ENCODE data around the gene CTTNBP2.

Gene CTTNBP2

DNA sequence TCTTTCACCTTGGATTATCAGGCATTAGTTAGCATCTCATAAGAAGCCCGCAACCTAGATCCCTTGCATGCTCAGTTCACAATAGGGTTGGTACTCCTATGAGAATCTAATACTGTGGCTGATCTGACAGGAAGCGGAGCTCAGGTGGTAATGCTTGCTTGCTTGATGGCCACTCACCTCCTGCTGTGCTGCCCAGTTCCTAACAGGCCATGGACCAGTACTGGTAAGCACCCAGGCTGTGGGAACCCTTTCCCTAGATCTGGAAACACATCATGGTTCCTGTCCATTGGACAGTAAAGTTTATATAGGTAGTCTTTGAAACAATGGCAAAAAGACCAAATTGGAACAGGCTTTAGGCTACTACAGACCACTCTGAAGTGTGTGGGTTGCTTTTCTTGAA, 9.4 kb upstream of the CTTNBP2 start:
- H3K4me3 Mint-ChIP-seq: no peak overlapping the region
- H3K27ac Mint-ChIP-seq: no peak overlapping the region
- no peaks in the 10 kb centered on the region for H3K4me1 Mint-ChIP-seq
- ATAC-seq: no peak
- DNase-seq: no peak
- no peaks in the 10 kb centered on the region for H3K27me3 Mint-ChIP-seq
- no peaks in the 10 kb centered on the region for H3K9me3 Mint-ChIP-seq

DNA sequence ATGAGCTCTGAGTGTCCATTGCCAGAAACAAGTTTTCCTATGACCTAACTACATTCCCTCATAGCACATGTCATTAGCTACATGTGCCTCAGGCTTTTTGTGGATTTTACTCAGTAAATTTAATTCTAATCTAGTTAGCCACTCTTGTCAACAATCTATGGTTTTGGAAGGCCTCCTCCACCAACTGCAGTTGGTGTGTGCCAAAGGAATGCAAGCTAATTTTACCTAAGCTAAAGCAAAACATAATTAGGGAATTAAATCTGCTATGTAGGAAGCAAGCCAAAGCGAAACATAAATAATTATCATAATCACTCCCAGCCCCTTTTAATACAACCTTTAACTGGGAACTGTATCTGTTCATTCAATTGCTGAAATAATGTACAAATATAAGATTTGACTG, 3.5 kb upstream of the CTTNBP2 start:
- Mint-ChIP-seq H3K4me1 (peaks cover 24% of the 10 kb centered on the region), H3K9me3 (no peaks in the 10 kb centered on the region), H3K27me3 (peaks cover 37% of the 10 kb centered on the region), H3K27ac (no peak overlapping the region), H3K4me3 (no peak overlapping the region)
- ATAC-seq (no peak), DNase-seq (no peak)

GRCh38 chr7:117875566-117875965, 2.3 kb upstream of the CTTNBP2 start:
- DNase-seq: no peak
- Mint-ChIP-seq H3K9me3 (no peaks in the 10 kb centered on the region), H3K4me3 (no peak overlapping the region), H3K27ac (no peak overlapping the region), H3K27me3 (peaks cover 44% of the 10 kb centered on the region), H3K4me1 (peaks cover 25% of the 10 kb centered on the region)
- ATAC-seq: no peak

DNA sequence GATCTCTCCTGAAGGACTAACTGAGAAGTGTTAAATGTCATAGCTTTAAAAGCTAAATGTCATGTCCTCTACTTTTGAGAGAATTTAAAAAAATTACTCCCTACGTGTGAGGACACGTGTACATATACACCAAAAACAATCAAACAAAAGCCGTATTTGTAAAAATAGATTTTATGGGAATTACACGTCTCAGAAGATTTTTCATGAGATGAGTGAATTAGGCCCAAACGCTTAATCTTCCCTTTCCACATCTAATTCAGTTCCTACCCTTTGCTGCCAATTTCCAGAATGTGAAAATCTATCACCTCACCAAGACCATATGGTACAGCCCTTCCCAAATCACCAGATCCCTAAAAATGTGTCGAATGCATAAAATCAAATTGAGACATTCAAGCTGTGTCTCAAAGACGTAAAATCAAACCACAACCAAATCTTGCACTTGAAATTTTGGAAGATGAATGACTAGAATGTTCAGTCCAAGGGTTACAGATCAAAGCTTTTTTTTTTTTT, 1.0 kb upstream of the CTTNBP2 start:
- no peak overlapping the region for H3K27ac Mint-ChIP-seq

DNA sequence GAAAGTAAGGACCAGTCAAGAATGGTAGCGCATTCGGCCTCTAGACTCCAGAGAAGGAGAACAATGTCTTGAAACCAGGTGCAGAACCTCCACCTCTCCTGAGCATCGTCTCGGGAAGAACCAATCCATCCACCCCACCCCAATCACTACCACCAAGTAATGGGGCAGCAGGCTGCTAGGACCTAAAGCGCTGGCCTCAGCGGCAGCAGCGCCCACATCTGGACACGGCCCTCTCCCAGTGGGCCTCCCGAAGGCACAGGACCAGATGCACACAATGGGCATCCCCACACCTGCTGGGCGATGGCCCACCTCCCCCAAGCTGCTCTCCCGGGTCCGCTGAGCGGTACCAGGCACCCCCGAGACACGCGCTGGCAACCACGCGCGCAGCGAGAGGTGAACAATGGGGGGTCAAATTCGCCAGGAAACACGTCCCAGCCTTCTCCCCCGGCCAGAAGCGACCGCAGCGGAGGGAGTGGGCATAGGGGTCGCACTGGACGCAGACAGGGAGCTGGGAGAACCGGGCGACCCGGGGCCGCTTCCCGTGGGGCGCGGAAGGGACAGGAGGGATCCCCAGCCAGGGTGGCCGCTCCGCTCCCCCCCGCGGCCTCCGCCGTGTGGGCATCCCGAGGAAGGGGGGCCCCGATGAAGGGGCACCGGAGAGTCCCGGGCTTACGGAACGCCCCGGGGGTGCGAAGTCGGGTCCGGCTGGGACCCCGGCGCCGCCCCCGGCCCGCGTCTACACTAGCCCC, 506 bp downstream of the CTTNBP2 start:
- Mint-ChIP-seq H3K9me3 (no peaks in the 10 kb centered on the region), H3K27ac (no peak overlapping the region), H3K27me3 (peaks cover 56% of the 10 kb centered on the region), H3K4me3 (peak overlapping the region; percentile 15 to 34), H3K4me1 (peaks cover 25% of the 10 kb centered on the region)
- no peak for DNase-seq
- ATAC-seq: peak; percentile 62

More for the DNA sequence above, 1.0 kb upstream of the CTTNBP2 start:
- no peaks in the 10 kb centered on the region for H3K9me3 Mint-ChIP-seq
- ATAC-seq (no peak), DNase-seq (no peak)
- H3K4me1 Mint-ChIP-seq: peaks cover 25% of the 10 kb centered on the region
- peak overlapping the region; percentile 54 to 62 for H3K4me3 Mint-ChIP-seq
- peaks cover 54% of the 10 kb centered on the region for H3K27me3 Mint-ChIP-seq

DNA sequence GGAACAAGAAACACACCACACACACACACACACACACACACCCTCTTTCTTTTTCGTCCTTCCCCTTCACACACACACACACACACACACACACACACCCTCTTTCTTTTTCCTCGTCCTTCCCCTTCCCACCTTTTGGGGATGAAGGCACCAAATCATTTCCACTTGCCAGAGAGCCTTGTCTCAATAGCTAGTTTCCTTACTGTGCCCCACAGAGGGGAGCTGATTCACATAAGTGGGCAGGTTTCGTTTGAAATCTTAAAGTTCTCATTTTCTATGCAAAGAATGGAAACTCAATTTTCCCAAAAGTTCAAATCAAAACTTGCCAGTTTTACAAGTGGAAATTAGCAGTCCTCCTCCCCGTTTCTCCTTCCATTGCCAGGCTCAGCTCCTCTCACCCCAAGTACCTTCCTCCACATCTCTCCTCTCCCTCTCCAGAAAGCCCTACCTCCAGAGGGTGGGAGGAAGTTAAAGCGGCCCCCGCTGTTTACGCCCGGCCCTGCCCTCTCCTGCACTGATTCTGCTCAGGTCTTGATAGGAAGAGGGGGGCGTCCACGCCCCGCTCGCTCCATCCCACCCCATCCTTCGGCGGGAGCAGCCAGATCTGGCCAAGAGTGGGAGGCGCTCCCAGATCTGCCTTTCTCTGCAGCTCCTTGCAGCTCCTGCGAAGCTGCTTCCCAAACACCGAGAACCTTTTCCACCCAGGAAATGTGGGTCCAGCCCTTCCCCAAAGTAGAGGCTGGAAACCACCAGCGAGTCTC, 1.3 kb downstream of the CTTNBP2 start:
- H3K4me3 Mint-ChIP-seq: peak overlapping the region; percentile 15 to 34
- no peak overlapping the region for H3K27ac Mint-ChIP-seq
- peak; percentile 46 for ATAC-seq
- peaks cover 59% of the 10 kb centered on the region for H3K27me3 Mint-ChIP-seq
- no peaks in the 10 kb centered on the region for H3K9me3 Mint-ChIP-seq
- no peak for DNase-seq
- H3K4me1 Mint-ChIP-seq: peaks cover 25% of the 10 kb centered on the region

DNA sequence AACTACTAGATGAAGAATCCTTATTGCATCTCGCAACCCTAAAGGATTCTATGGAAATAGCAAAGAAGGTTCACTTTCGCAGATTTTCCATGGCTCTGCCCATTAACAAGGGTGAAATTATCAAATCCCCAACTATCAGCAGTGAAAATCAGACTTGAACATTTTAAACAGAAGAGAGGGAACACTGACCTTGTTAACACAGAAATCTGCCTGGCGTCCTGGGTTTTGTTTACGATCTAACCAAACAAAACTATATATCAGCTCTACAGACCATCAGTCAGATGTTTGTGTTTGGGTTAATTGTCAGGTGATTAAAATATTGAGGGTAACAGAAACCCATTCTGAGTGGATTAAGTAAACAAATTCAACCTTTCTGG, 1.9 kb downstream of the CTTNBP2 start:
- no peak overlapping the region for H3K4me3 Mint-ChIP-seq

DNA sequence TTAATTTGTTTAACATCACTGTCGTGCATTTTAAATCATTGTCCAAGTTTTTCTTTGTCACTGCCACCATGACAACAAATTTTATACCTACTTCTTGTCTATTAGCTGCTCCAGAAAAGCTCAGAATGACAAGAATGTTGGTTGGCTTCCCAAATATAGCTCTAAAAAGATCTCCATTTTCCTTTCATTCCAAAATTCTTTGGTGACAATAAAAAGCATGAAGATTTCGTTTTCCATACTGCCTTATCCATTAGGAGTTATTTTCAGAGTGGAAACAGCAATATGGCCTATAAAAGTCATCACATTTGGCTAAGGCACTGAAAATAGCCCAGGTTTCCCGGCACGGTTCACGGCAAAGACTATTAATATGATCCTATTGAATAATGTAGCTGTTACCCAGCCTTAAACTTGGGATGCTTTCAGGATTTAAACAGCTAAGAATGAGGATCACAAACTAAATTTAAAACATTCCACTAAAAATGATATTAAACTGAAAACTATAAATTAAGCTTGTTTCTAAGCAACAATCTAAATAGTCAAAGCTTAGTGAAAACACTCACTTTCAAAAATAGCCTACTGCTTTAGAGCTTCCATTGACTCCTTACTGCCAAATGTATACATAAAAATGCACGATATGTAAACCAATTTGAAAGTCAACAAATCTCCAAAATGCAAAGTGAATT, 2.7 kb downstream of the CTTNBP2 start:
- Mint-ChIP-seq H3K4me1 (peaks cover 25% of the 10 kb centered on the region), H3K27me3 (peaks cover 65% of the 10 kb centered on the region), H3K27ac (no peak overlapping the region), H3K4me3 (no peak overlapping the region), H3K9me3 (no peaks in the 10 kb centered on the region)
- ATAC-seq (no peak), DNase-seq (no peak)

More for the DNA sequence above, 1.9 kb downstream of the CTTNBP2 start:
- H3K27me3 Mint-ChIP-seq: peaks cover 64% of the 10 kb centered on the region
- H3K27ac Mint-ChIP-seq: no peak overlapping the region
- H3K9me3 Mint-ChIP-seq: no peaks in the 10 kb centered on the region
- no peak for ATAC-seq
- peaks cover 25% of the 10 kb centered on the region for H3K4me1 Mint-ChIP-seq
- no peak for DNase-seq

DNA sequence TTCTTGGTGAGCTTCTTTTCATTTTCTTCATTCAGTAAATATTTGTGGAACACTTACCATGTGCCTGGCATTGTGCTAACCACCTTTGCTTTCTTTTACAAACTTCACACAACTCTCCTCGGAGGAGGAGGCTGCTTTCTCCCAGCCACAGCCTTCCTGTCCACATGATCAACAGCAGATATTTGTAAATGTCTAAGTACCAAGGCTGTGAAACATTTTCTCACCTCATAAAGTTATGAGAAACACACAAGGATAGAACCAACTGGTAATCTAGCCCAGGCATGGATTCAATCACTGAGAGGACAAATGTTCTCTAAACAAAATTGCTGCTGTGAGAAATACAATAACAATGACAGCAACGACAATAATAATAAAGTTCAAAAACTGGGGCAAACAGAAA, 3.9 kb downstream of the CTTNBP2 start:
- H3K27me3 Mint-ChIP-seq: peaks cover 54% of the 10 kb centered on the region
- no peak overlapping the region for H3K4me3 Mint-ChIP-seq
- DNase-seq (no peak), ATAC-seq (no peak)
- peaks cover 21% of the 10 kb centered on the region for H3K4me1 Mint-ChIP-seq
- H3K9me3 Mint-ChIP-seq: no peaks in the 10 kb centered on the region
- peak overlapping the region in 1 of 2 donors; percentile 64 for H3K27ac Mint-ChIP-seq

DNA sequence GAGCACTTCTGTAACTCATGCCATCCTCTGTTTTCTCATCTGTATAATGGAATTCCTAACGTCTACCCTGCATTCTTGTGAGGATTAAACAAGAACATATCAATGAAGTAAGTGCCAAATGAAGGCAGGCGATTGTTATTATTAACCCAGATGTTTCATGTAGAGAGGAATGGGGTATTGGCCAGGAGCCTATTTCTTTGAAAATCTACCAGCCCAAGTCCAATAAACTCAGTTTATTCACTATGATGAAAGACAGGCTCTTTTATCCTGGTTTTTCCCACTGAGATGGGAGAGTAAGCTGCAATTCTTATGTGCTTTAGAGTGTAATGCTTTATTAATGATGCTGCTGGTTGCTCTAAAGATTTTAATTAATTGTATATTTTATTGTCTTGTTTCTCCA, 9.6 kb downstream of the CTTNBP2 start:
- DNase-seq (no peak), ATAC-seq (no peak)
- no peak overlapping the region for H3K4me3 Mint-ChIP-seq
- H3K9me3 Mint-ChIP-seq: peaks cover 0 to 4% of the 10 kb centered on the region in 2 donors
- H3K4me1 Mint-ChIP-seq: no peaks in the 10 kb centered on the region
- no peak overlapping the region for H3K27ac Mint-ChIP-seq
- H3K27me3 Mint-ChIP-seq: peaks cover 25% of the 10 kb centered on the region

DNA sequence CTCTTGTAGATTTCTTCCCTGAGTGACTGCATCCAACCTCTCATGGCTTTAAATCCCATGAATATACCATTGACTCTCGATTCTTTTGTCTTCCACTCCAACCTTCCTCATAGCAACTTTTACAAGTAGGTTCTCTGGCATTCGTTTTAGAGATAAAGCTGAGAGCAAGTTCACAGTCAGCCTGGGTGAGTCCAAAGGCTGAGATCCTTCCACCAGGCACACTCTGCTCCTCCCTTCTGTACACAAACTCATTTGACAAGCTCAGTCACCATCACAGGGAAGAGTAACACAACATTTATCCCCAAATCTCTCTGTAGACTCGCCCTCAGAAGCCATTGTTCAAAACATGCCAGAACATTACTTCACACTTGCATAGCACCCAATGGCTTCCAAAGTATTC, 10.9 kb downstream of the CTTNBP2 start:
- ATAC-seq: no peak
- Mint-ChIP-seq H3K4me3 (no peak overlapping the region), H3K27me3 (peaks cover 25% of the 10 kb centered on the region), H3K4me1 (no peaks in the 10 kb centered on the region), H3K27ac (no peak overlapping the region), H3K9me3 (peaks cover 0 to 4% of the 10 kb centered on the region in 2 donors)
- no peak for DNase-seq

GRCh38 chr7:117859246-117859812, 13.9 kb downstream of the CTTNBP2 start:
- Mint-ChIP-seq H3K27me3 (peaks cover 18% of the 10 kb centered on the region), H3K27ac (no peak overlapping the region)
- no peak for ATAC-seq

DNA sequence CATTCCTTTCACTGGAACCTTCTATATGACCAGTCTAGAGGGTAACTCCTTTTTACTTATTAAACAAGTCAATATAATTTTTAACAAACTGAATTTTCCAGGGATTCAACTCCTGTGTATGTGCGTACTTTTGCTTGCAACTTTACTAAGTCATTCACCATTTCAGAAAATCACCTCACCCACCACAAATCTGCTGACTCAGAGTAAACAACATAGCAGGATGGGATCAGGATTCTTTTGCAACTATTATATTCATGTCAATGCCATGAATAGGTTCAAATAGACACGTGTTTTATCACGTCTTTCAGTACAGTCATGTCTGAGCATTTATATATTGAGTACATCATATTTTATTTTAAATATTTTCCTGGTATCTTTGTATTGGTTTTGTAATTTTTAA, 14.5 kb downstream of the CTTNBP2 start:
- H3K9me3 Mint-ChIP-seq: peaks cover 0 to 4% of the 10 kb centered on the region in 2 donors
- DNase-seq: no peak
- no peak overlapping the region for H3K27ac Mint-ChIP-seq
- no peaks in the 10 kb centered on the region for H3K4me1 Mint-ChIP-seq
- H3K4me3 Mint-ChIP-seq: no peak overlapping the region
- peaks cover 18% of the 10 kb centered on the region for H3K27me3 Mint-ChIP-seq
- ATAC-seq: no peak

More at GRCh38 chr7:117859246-117859812, 13.9 kb downstream of the CTTNBP2 start:
- peaks cover 0 to 4% of the 10 kb centered on the region in 2 donors for H3K9me3 Mint-ChIP-seq
- no peaks in the 10 kb centered on the region for H3K4me1 Mint-ChIP-seq
- H3K4me3 Mint-ChIP-seq: no peak overlapping the region
- DNase-seq: no peak

DNA sequence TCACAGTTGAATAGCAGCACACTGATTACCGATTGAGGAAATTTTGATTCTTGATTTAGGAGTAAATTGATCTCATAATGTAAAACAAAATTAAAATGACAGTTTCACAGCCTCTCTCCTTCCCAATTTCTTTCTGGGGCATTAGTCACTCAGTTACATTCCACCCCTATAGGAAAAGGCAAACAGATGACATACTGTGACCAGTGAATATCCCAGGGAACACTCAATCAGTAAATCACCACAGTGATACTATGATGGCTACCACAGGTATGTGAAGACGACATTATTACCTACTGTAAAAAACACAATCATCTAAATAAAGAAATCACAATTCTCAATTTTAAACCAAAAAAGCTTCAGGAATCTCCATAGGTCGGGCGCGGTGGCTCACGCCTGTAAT, 15.5 kb downstream of the CTTNBP2 start:
- Mint-ChIP-seq H3K4me1 (no peaks in the 10 kb centered on the region), H3K27me3 (peaks cover 13% of the 10 kb centered on the region), H3K4me3 (no peak overlapping the region), H3K9me3 (peaks cover 0 to 4% of the 10 kb centered on the region in 2 donors), H3K27ac (no peak overlapping the region)
- DNase-seq (no peak), ATAC-seq (no peak)

- Mint-ChIP-seq H3K4me3 (no peak overlapping the region), H3K9me3 (peaks cover 0 to 4% of the 10 kb centered on the region in 2 donors), H3K4me1 (no peaks in the 10 kb centered on the region), H3K27ac (no peak overlapping the region), H3K27me3 (peaks cover 6% of the 10 kb centered on the region)
- ATAC-seq: no peak
- no peak for DNase-seq
These were observed 17.0 kb downstream of the CTTNBP2 start for GRCh38 chr7:117856196-117856595.
